Testis (tissue), 3 donors: Measurements from ENCODE around the gene FAM227A. TPM values are rescaled to one million over a fixed set of nuclear protein-coding genes. Genes with fewer than 3 reads are reported as not detected.
"Not testable (repeated sequence)": the region's sequence is repeated elsewhere in the genome, so short reads cannot be mapped to it uniquely, and the experiment has no call there.

ENCODE experiments used
- DNase-seq: peaks from one replicate; pipeline ENCODE4 v3.0.0-alpha.2; 2019
- H3K27ac ChIP-seq, 2 donors: fragments of 200-600 bp; sonication (generic); one replicate each; pipeline ENCODE4 v1.5.1; 2019
- H3K27me3 ChIP-seq: fragments of 200-600 bp; sonication (generic); one replicate; pipeline ENCODE4 v1.5.1; 2019
- H3K36me3 ChIP-seq: fragments of 200-600 bp; sonication (generic); one replicate; pipeline ENCODE4 v1.5.1; 2017; ENCODE audit warnings: low read depth; ENCODE audit errors: missing control alignments
- H3K4me1 ChIP-seq: fragments of 200-600 bp; sonication (generic); one replicate; pipeline ENCODE4 v1.5.1; 2019
- H3K4me3 ChIP-seq, 2 donors: fragments of 200-600 bp; sonication (generic); one replicate each; pipeline ENCODE4 v1.5.1; 2017 to 2019
- H3K9me3 ChIP-seq: fragments of 200-600 bp; sonication (generic); one replicate; pipeline ENCODE4 v1.5.1; 2017
- CTCF ChIP-seq, 3 experiments: fragments of 450-650 bp in 2 of 3; fragments of 200-600 bp in 1 of 3; sonication (generic) in 1 of 3; IDR thresholded peaks; one replicate each; pipeline ENCODE4 v1.5.1; 2016 to 2019; ENCODE audit warnings: antibody characterized with exemption in 3 of 3, mild to moderate bottlenecking in 2 of 3, moderate library complexity in 1 of 3
- POLR2A ChIP-seq: fragments of 450-650 bp; IDR thresholded peaks from one replicate; pipeline ENCODE4 v1.6.1; 2017; ENCODE audit warnings: antibody characterized with exemption, mild to moderate bottlenecking, moderate library complexity
- WGBS, 2 donors: methylation state at CpG; one replicate each; pipeline ENCODE4 v1.1.5; 2018; 5-methylcytosine and 5-hydroxymethylcytosine counted together
- intact Hi-C: fragments of 100-400 bp; cut with DNase I; formaldehyde crosslinking; loops from one replicate; pipeline ENCODE4 v1.15.1; 2023; ENCODE audit warnings: low total_unique reads
- polyA plus RNA-seq: library from polyadenylated mRNA; stranded (reverse); fragments of 350-450 nt; fragmentation: Illumina TruSeq; extraction: RNeasy Lipid Tissue Mini Kit (QIAGEN cat#74804); gene quantifications from one replicate; pipeline ENCODE4 v1.2.3, GENCODE V29; 2014; ENCODE audit warnings: low read depth, low replicate concordance; ENCODE audit not compliant: insufficient read depth
- total RNA-seq, 2 donors: library from RNA; depleted of rRNA; stranded (reverse); fragments of >200 nt; gene quantifications; one replicate each; pipeline ENCODE4 v1.2.3, GENCODE V29; 2016

FAM227A gene
- total and polyA plus RNA-seq, 3 donors from 2014 or later = 16.3 to 41.8 (median 18.0) TPM

GRCh38 chr22:38649841-38650522 lies 6.2 kb downstream of the FAM227A start:
- no peak for DNase-seq
- Histone ChIP-seq H3K9me3 (no peaks in the 10 kb centered on the region), H3K27ac (no peak overlapping the region), H3K4me1 (no peaks in the 10 kb centered on the region), H3K27me3 (no peaks in the 10 kb centered on the region), H3K4me3 (no peak overlapping the region), H3K36me3 (no peaks in the 10 kb centered on the region)
- no peak for TF ChIP-seq CTCF (IDR thresholded peaks at IDR 0.05)
- WGBS, 2 donors = 83 to 90% methylated on average over 5 of the region's 5 CpGs
- intact Hi-C loops = no loop called here

- H3K4me1 ChIP-seq = no peaks in the 10 kb centered on the region
- TF ChIP-seq POLR2A = no peak
- TF ChIP-seq CTCF (IDR thresholded peaks at IDR 0.05) = no peak
- intact Hi-C loops = no loop called here
- DNase-seq = no peak
- no peaks in the 10 kb centered on the region for H3K27me3 ChIP-seq
- H3K36me3 ChIP-seq = no peaks in the 10 kb centered on the region
- H3K9me3 ChIP-seq = no peaks in the 10 kb centered on the region
- no peak overlapping the region for H3K27ac ChIP-seq
- 96% methylated on average over 6 of the region's 6 CpGs for WGBS, 2 donors
- H3K4me3 ChIP-seq = no peak overlapping the region
Observed at GRCh38 chr22:38645430-38645829, 10.8 kb downstream of the FAM227A start.

GRCh38 chr22:38644245-38644644 lies 11.9 kb downstream of the FAM227A start:
- WGBS, 2 donors = 93 to 95% methylated on average over 5 of the region's 5 CpGs
- H3K9me3 ChIP-seq, DNase-seq, H3K4me1 ChIP-seq, H3K27ac ChIP-seq, H3K4me3 ChIP-seq, H3K36me3 ChIP-seq, intact Hi-C loops, H3K27me3 ChIP-seq: not testable (repeated sequence)

- Histone ChIP-seq H3K27ac (no peak overlapping the region), H3K36me3 (no peaks in the 10 kb centered on the region), H3K4me1 (no peaks in the 10 kb centered on the region), H3K9me3 (no peaks in the 10 kb centered on the region), H3K4me3 (no peak overlapping the region), H3K27me3 (no peaks in the 10 kb centered on the region)
- intact Hi-C loops = no loop called here
- WGBS, 2 donors = 93 to 94% methylated on average over 13 of the region's 13 CpGs
- no peak for DNase-seq
- TF ChIP-seq CTCF (IDR thresholded peaks at IDR 0.05) (no peak), POLR2A (no peak)
Observed at GRCh38 chr22:38641476-38642040, 14.6 kb downstream of the FAM227A start.

- Histone ChIP-seq H3K4me3 (no peak overlapping the region), H3K27me3 (no peaks in the 10 kb centered on the region), H3K27ac (no peak overlapping the region), H3K36me3 (no peaks in the 10 kb centered on the region), H3K4me1 (no peaks in the 10 kb centered on the region), H3K9me3 (no peaks in the 10 kb centered on the region)
- intact Hi-C loops = no loop called here
- no peak for TF ChIP-seq CTCF (IDR thresholded peaks at IDR 0.05)
- TF ChIP-seq POLR2A = no peak
- WGBS, 2 donors = 57 to 71% methylated on average over 3 of the region's 3 CpGs
- DNase-seq = no peak
Observed at GRCh38 chr22:38638728-38639127, 17.5 kb downstream of the FAM227A start.
